T-helper 1 cell treated with Interleukin-12 subunit alpha and Interleukin-12 subunit beta and Interleukin-4 antibody, amounts not matched to agents 30 μg/mL and 1 μg/mL, for 36 hours (primary cell): ENCODE measurements around the gene KNTC1.
"Not testable (repeated sequence)": the region's sequence is repeated elsewhere in the genome, so short reads cannot be mapped to it uniquely, and the experiment has no call there.

Source experiments
- H3K27ac Mint-ChIP-seq: one replicate; pipeline ENCODE4 v1.8.0; 2021; ENCODE audit warnings: mild to moderate bottlenecking, mixed read lengths
- H3K27me3 Mint-ChIP-seq: one replicate; pipeline ENCODE4 v1.8.0; 2021; ENCODE audit warnings: low read depth, mixed read lengths
- H3K36me3 Mint-ChIP-seq: one replicate; pipeline ENCODE4 v1.8.0; 2021; ENCODE audit warnings: low read depth, mixed read lengths
- H3K4me1 Mint-ChIP-seq: one replicate; pipeline ENCODE4 v1.8.0; 2021; ENCODE audit warnings: low read depth, mixed read lengths
- H3K4me3 Mint-ChIP-seq: one replicate; pipeline ENCODE4 v1.8.0; 2021; ENCODE audit warnings: mild to moderate bottlenecking, moderate library complexity, mixed read lengths
- H3K9me3 Mint-ChIP-seq: one replicate; pipeline ENCODE4 v1.8.0; 2021; ENCODE audit warnings: mixed read lengths

The KNTC1 gene

GRCh38 chr12:122566816-122567215, 39.8 kb downstream of the KNTC1 start:
- H3K36me3 Mint-ChIP-seq = peaks cover 18% of the 10 kb centered on the region
- not testable (repeated sequence) for H3K4me3 Mint-ChIP-seq

GRCh38 chr12:122569288-122569687, 42.2 kb downstream of the KNTC1 start:
- peaks cover 17% of the 10 kb centered on the region for H3K36me3 Mint-ChIP-seq
- no peaks in the 10 kb centered on the region for H3K9me3 Mint-ChIP-seq
- peaks cover 3% of the 10 kb centered on the region for H3K4me1 Mint-ChIP-seq
- H3K27ac Mint-ChIP-seq = no peak overlapping the region
- no peaks in the 10 kb centered on the region for H3K27me3 Mint-ChIP-seq
- H3K4me3 Mint-ChIP-seq = no peak overlapping the region

More at GRCh38 chr12:122566816-122567215, 39.8 kb downstream of the KNTC1 start:
- not testable (repeated sequence) for H3K4me1 Mint-ChIP-seq, H3K27ac Mint-ChIP-seq, H3K27me3 Mint-ChIP-seq, H3K9me3 Mint-ChIP-seq

- peaks cover 17% of the 10 kb centered on the region for H3K36me3 Mint-ChIP-seq
- not testable (repeated sequence) for H3K4me3 Mint-ChIP-seq, H3K9me3 Mint-ChIP-seq, H3K27me3 Mint-ChIP-seq, H3K4me1 Mint-ChIP-seq, H3K27ac Mint-ChIP-seq
These were observed 43.0 kb downstream of the KNTC1 start for GRCh38 chr12:122570006-122570405.

GRCh38 chr12:122571821-122572220, 44.8 kb downstream of the KNTC1 start:
- no peaks in the 10 kb centered on the region for H3K27me3 Mint-ChIP-seq
- H3K4me1 Mint-ChIP-seq = peaks cover 3% of the 10 kb centered on the region
- H3K27ac Mint-ChIP-seq = no peak overlapping the region
- no peaks in the 10 kb centered on the region for H3K9me3 Mint-ChIP-seq
- no peak overlapping the region for H3K4me3 Mint-ChIP-seq
- peaks cover 26% of the 10 kb centered on the region for H3K36me3 Mint-ChIP-seq

GRCh38 chr12:122583294-122583693, 56.2 kb downstream of the KNTC1 start:
- peaks cover 45% of the 10 kb centered on the region for H3K36me3 Mint-ChIP-seq
- not testable (repeated sequence) for H3K4me1 Mint-ChIP-seq, H3K27ac Mint-ChIP-seq, H3K27me3 Mint-ChIP-seq, H3K4me3 Mint-ChIP-seq, H3K9me3 Mint-ChIP-seq

GRCh38 chr12:122584177-122584863, 57.3 kb downstream of the KNTC1 start:
- no peak overlapping the region for H3K27ac Mint-ChIP-seq
- no peak overlapping the region for H3K4me3 Mint-ChIP-seq
- H3K27me3 Mint-ChIP-seq = no peaks in the 10 kb centered on the region
- no peaks in the 10 kb centered on the region for H3K4me1 Mint-ChIP-seq
- H3K36me3 Mint-ChIP-seq = peaks cover 42% of the 10 kb centered on the region
- H3K9me3 Mint-ChIP-seq = no peaks in the 10 kb centered on the region

- H3K4me1 Mint-ChIP-seq = no peaks in the 10 kb centered on the region
- no peak overlapping the region for H3K4me3 Mint-ChIP-seq
- H3K27ac Mint-ChIP-seq = no peak overlapping the region
- no peaks in the 10 kb centered on the region for H3K9me3 Mint-ChIP-seq
- no peaks in the 10 kb centered on the region for H3K27me3 Mint-ChIP-seq
- peaks cover 34% of the 10 kb centered on the region for H3K36me3 Mint-ChIP-seq
These were observed 63.9 kb downstream of the KNTC1 start for GRCh38 chr12:122590990-122591389.

- peaks cover 33% of the 10 kb centered on the region for H3K36me3 Mint-ChIP-seq
- H3K4me1 Mint-ChIP-seq, H3K9me3 Mint-ChIP-seq, H3K4me3 Mint-ChIP-seq, H3K27me3 Mint-ChIP-seq, H3K27ac Mint-ChIP-seq: not testable (repeated sequence)
These were observed 64.9 kb downstream of the KNTC1 start for GRCh38 chr12:122591966-122592365.

GRCh38 chr12:122592543-122592942, 65.5 kb downstream of the KNTC1 start:
- not testable (repeated sequence) for H3K27ac Mint-ChIP-seq, H3K27me3 Mint-ChIP-seq, H3K9me3 Mint-ChIP-seq, H3K4me3 Mint-ChIP-seq, H3K4me1 Mint-ChIP-seq
- peaks cover 33% of the 10 kb centered on the region for H3K36me3 Mint-ChIP-seq

GRCh38 chr12:122593910-122594309, 66.9 kb downstream of the KNTC1 start:
- Mint-ChIP-seq H3K4me3 (no peak overlapping the region), H3K4me1 (peaks cover 2% of the 10 kb centered on the region), H3K27ac (no peak overlapping the region), H3K27me3 (no peaks in the 10 kb centered on the region), H3K36me3 (peaks cover 30% of the 10 kb centered on the region), H3K9me3 (no peaks in the 10 kb centered on the region)

GRCh38 chr12:122596838-122597237, 69.8 kb downstream of the KNTC1 start:
- Mint-ChIP-seq H3K4me1 (peaks cover 2% of the 10 kb centered on the region), H3K27ac (peak overlapping the region; percentile 65), H3K27me3 (no peaks in the 10 kb centered on the region), H3K4me3 (no peak overlapping the region), H3K36me3 (peaks cover 22% of the 10 kb centered on the region), H3K9me3 (no peaks in the 10 kb centered on the region)

- Mint-ChIP-seq H3K27me3 (no peaks in the 10 kb centered on the region), H3K4me1 (no peaks in the 10 kb centered on the region), H3K9me3 (no peaks in the 10 kb centered on the region), H3K36me3 (peaks cover 26% of the 10 kb centered on the region), H3K4me3 (no peak overlapping the region), H3K27ac (no peak overlapping the region)
These were observed 75.4 kb downstream of the KNTC1 start for GRCh38 chr12:122602456-122602855.

- no peak overlapping the region for H3K27ac Mint-ChIP-seq
- no peak overlapping the region for H3K4me3 Mint-ChIP-seq
- no peaks in the 10 kb centered on the region for H3K4me1 Mint-ChIP-seq
- H3K36me3 Mint-ChIP-seq = peaks cover 25% of the 10 kb centered on the region
- H3K9me3 Mint-ChIP-seq = no peaks in the 10 kb centered on the region
- H3K27me3 Mint-ChIP-seq = no peaks in the 10 kb centered on the region
These were observed 77.9 kb downstream of the KNTC1 start for GRCh38 chr12:122604993-122605392.

GRCh38 chr12:122609732-122610131, 82.7 kb downstream of the KNTC1 start:
- Mint-ChIP-seq H3K36me3 (peaks cover 32% of the 10 kb centered on the region), H3K27ac (no peak overlapping the region), H3K9me3 (no peaks in the 10 kb centered on the region), H3K27me3 (no peaks in the 10 kb centered on the region), H3K4me3 (no peak overlapping the region), H3K4me1 (no peaks in the 10 kb centered on the region)

- Mint-ChIP-seq H3K4me3 (no peak overlapping the region), H3K9me3 (no peaks in the 10 kb centered on the region), H3K27ac (no peak overlapping the region), H3K4me1 (no peaks in the 10 kb centered on the region), H3K27me3 (no peaks in the 10 kb centered on the region), H3K36me3 (peaks cover 34% of the 10 kb centered on the region)
These were observed 83.2 kb downstream of the KNTC1 start for GRCh38 chr12:122610207-122610606.

- Mint-ChIP-seq H3K4me3 (no peak overlapping the region), H3K27ac (no peak overlapping the region), H3K27me3 (no peaks in the 10 kb centered on the region), H3K4me1 (no peaks in the 10 kb centered on the region), H3K9me3 (no peaks in the 10 kb centered on the region), H3K36me3 (peaks cover 34% of the 10 kb centered on the region)
These were observed 83.9 kb downstream of the KNTC1 start for GRCh38 chr12:122610911-122611310.
